Prostate gland (tissue), 2 donors: ENCODE measurements around the gene MAP3K6.

Source experiments
- POLR2AphosphoS5 ChIP-seq: sonication (generic); formaldehyde crosslinking; IDR thresholded peaks from one replicate; pipeline ENCODE4 v1.6.1; 2017; ENCODE audit warnings: antibody characterized with exemption
- TF ChIP-seq, protein P1 (sequence below), 4 experiments: fragments of 200-600 bp in 2 of 4; fragments of 450-650 bp in 2 of 4; sonication (generic) in 2 of 4; IDR thresholded peaks; 1 replicate in 3 of 4; 2 replicates in 1 of 4; pipeline ENCODE4 v1.5.1; 2016 to 2019; ENCODE audit warnings: antibody characterized with exemption in 4 of 4, mild to moderate bottlenecking in 2 of 4, moderate library complexity in 2 of 4

DNA sequence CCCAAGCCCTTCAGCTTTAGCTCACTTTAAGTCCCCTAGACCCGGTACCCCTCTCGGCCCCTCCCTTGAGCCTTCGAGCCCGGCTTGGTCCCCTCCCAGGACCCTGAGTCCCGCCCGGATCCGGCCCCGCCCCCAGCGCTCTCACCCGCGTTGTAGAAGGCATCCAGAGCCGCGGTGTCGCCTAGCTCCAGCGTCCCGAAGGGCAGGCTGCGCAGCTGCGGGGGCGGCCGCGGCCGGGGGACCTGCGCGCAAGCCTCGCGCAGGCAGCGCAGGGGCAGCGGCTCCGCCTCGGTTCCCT, 699 bp downstream of the MAP3K6 start:
- TF ChIP-seq, protein P1, sequence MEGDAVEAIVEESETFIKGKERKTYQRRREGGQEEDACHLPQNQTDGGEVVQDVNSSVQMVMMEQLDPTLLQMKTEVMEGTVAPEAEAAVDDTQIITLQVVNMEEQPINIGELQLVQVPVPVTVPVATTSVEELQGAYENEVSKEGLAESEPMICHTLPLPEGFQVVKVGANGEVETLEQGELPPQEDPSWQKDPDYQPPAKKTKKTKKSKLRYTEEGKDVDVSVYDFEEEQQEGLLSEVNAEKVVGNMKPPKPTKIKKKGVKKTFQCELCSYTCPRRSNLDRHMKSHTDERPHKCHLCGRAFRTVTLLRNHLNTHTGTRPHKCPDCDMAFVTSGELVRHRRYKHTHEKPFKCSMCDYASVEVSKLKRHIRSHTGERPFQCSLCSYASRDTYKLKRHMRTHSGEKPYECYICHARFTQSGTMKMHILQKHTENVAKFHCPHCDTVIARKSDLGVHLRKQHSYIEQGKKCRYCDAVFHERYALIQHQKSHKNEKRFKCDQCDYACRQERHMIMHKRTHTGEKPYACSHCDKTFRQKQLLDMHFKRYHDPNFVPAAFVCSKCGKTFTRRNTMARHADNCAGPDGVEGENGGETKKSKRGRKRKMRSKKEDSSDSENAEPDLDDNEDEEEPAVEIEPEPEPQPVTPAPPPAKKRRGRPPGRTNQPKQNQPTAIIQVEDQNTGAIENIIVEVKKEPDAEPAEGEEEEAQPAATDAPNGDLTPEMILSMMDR (IDR thresholded peaks at IDR 0.05), result no peak
- TF ChIP-seq POLR2AphosphoS5, result no peak
